GM12874 (cell line): ENCODE measurements around the gene POLD2.

Experiments
- TF ChIP-seq, protein P1 (sequence below): IDR thresholded peaks from 2 replicates; pipeline ENCODE4 v1.5.1; 2011; ENCODE audit warnings: low read depth, mild to moderate bottlenecking, control low read depth, low read length, moderate library complexity; ENCODE audit not compliant: insufficient read depth

POLD2 gene

DNA sequence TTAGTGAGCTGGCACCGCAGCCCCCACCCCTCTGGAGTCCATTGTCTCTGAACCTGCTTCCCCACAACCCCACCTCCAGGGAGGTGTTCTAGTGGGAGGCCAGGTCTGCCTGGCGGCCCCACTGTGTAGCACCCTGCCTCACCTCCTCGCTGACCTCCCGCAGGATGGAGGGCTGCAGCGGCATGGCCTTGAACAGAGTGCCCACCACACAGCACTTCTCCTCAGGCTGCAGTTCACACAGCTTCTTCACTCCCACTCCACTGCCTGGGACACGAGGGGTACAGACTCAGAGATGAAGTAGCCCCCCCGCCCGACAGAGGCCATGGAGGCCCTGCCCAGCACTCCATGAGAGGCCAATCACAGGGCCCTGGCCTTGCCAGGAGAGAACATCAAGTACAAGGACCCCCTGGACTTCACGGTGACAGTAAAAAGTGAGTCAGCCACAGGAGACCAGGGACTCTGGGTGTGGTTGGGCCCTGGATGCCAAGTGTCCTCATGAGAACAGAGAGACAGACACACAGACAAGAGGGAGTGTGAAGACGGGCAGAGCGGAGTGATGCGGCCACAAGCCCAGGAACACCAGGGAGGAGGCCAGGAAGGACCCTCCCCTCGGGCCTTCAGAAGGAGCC lies 5.4 kb downstream of the POLD2 start:
- TF ChIP-seq, protein P1, sequence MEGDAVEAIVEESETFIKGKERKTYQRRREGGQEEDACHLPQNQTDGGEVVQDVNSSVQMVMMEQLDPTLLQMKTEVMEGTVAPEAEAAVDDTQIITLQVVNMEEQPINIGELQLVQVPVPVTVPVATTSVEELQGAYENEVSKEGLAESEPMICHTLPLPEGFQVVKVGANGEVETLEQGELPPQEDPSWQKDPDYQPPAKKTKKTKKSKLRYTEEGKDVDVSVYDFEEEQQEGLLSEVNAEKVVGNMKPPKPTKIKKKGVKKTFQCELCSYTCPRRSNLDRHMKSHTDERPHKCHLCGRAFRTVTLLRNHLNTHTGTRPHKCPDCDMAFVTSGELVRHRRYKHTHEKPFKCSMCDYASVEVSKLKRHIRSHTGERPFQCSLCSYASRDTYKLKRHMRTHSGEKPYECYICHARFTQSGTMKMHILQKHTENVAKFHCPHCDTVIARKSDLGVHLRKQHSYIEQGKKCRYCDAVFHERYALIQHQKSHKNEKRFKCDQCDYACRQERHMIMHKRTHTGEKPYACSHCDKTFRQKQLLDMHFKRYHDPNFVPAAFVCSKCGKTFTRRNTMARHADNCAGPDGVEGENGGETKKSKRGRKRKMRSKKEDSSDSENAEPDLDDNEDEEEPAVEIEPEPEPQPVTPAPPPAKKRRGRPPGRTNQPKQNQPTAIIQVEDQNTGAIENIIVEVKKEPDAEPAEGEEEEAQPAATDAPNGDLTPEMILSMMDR: no peak

DNA sequence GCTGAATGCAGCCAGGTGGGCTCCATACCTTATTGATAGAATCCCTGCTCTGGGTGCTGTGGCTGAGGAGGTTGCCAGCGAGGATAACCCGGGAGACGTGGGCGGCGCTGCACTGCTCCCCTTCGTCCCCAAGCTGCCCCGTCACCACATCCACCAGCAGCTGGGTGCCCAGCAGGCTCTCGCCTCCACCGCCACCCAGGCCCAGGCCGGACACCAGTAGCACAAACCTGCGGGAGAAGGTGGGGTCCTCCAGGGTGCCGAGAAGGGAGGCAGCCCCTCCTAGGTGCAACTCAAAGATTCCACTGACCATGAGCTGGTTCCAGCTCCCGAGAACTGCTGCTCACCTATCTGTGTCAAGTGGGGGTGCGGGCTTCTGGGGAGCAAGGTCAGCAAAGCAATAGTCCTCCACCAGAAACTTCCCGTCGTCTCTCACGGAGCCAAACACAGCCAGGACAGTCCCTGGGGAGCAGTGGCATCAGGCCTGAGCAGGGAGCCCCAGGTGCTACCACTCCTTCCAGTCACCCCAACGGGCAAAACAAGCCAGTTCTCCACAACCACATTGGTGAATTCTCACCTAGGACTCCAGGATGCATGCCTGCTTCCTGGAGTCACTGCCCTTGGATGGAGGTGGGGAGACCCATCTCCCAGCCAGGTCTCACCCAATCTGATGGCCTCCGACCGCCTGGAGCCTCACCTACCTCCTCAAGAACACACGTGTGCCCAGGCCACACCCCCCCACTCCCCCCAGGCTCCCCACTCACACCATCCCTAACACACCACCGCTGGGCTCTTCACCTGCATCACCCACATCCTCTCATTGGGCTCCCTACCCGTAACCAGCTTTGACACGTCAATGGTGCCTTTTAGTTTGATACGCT lies 6.3 kb downstream of the POLD2 start:
- TF ChIP-seq, protein P1: no peak

DNA sequence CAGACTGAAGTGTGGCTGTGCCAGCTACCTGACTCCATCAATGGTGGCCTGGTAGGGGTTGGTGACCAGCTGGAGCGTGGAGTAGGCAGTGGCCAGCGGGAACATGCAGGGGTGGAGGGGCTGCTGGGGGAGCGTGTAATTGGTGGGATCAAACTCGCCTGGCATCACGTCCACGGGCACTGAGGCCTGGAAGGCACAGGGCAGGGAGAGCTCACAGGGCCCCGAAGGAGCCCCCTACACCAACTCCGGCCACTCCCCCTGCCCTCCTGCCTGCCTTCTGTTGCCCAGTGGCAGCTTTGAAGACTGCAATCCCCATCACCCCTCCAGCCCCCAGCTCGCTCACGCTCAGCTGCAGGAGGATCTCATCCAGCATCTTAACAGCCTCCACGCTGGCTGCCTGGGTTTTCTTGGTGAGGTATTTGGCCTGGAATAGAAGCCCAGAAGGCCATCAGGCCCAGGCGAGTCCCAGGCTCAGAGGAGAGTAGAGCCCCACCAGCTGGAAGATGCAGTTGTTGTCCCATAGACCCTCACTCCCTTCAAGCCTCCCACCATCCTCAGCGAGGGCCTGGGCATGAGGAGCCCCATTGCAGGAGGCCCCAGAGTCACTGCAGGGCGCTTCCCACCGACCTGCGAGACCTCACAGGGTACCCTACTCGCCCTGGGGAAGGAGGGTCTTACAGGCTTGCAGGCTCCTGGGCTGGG lies 7.1 kb downstream of the POLD2 start:
- TF ChIP-seq, protein P1: no peak

DNA sequence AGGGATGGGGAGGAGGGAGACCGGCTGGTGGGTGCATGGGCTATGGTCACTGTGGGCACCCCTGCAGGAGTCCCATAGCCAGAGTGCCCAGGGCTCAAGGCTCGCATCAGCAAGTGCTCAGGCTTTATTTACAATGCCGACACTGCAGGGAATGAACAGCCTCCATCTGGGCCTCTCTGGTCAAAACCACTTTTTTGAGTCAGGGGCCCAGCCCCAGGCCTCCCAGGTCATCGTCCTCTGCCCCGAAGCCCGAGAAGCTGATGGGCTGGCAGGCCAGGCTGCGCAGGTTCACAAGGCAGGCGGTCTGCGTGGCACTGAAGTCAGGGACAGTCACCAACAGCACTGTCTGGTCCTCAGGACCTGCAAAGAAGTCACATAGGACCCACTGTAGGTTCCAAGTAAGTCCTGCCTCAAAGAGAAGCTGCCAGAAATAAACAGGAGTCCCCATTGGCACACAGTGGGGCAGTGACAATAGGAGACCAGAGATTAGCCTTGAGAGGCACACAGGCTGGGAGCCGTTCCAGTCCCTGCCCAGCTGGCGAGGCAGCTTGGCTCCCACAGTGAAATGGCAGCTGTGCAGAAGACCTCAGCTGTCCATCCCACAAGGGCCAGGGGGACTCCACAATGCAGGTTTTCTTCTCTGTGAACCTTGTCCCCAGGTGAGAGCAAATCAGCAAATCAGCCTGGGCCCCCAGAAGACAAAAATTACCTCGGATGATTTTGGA lies 8.6 kb downstream of the POLD2 start:
- TF ChIP-seq, protein P1: no peak

DNA sequence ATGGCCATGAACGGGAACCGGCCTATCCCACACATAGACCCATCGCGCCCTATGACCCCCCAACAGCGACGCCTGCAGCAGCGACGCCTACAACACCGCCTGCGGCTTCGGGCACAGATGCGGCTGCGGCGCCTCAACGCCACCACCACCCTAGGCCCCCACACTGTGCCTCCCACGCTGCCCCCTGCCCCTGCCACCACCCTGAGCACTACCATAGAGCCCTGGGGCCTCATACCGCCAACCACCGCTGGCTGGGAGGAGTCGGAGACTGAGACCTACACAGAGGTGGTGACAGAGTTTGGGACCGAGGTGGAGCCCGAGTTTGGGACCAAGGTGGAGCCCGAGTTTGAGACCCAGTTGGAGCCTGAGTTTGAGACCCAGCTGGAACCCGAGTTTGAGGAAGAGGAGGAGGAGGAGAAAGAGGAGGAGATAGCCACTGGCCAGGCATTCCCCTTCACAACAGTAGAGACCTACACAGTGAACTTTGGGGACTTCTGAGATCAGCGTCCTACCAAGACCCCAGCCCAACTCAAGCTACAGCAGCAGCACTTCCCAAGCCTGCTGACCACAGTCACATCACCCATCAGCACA lies 9.5 kb downstream of the POLD2 start:
- TF ChIP-seq, protein P1: no peak

DNA sequence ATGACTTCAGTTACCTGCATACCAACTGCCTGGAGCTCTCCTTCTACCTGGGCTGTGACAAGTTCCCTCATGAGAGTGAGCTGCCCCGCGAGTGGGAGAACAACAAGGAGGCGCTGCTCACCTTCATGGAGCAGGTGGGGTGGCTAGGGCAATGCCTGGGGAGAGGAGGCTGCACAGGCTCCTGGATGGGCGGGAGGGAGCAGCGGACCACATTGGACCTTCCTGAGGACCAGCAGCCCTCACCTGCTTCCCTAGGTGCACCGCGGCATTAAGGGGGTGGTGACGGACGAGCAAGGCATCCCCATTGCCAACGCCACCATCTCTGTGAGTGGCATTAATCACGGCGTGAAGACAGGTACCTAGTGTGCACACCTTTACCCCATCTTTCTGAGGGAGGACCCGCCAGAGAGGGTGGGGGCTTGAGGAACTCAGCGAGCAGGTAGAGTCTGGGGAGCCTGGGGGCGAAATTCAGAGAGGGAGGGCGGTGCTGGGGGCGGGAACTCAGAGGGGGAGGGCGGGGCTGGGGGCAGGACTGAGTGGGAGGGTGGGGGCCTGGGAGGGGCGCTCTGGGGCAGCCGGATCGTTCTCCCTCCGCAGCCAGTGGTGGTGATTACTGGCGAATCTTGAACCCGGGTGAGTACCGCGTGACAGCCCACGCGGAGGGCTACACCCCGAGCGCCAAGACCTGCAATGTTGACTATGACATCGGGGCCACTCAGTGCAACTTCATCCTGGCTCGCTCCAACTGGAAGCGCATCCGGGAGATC lies 10.2 kb downstream of the POLD2 start:
- TF ChIP-seq, protein P1: no peak
